Central memory CD4-positive, alpha-beta T cell (primary cell): Measurements from ENCODE around the gene KRT38.

Source experiments
- DNase-seq: peaks from one replicate; pipeline ENCODE4 v3.0.0; 2022
- total RNA-seq, 3 experiments: gene quantifications; one replicate each; lab custom pipeline; 2026; lab: John Stamatoyannopoulos, UW

Gene KRT38
- total RNA-seq, result 0 reads per million in 3 experiments

DNA sequence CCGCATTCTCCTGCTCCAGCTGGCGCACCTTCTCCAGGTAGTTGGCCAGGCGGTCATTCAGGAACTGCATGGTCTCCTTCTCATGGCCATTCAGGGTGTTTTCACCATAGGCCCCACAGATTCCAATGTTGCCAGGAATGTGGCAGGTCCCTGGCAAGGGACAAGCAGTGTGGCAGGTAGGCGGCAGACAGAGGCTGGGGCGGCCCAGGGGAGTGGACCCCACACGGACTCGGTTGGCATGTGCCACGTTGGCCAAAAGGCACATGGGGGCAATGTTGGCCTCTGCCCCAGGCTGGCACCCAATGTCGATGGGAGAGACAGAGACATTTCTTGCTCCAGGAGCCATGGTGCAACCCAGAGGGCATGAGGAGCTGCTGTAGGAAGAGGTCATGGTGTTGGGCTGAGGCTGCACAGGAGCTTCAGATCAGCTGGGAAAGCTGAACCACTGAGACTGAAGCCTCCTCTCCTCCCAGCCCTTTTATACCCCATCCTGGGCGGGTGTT, at the start of gene KRT38:
TSS of gene KRT38 (minus strand) at position 453 of the 503 bp plus-strand sequence. CDS start at position 391, 62 bp downstream.
- no peak for DNase-seq

DNA sequence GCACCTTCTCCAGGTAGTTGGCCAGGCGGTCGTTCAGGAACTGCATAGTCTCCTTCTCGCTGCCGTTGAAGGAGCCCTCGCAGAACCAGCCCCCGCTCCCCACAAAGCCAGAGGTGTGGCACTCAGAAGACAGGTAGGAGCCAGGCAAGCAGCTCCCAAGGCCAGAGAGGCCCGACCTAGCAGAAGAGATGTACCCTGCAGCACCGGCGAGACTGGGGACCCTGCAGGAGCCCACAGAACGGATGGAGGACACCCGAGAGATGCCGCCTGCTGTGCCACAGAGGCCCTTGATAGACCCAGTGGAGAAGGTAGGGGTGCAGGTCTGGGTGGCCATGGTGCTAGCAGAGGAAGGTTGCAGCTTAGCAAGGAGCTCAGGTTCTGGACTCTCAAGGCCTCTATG, 48.7 kb upstream of the KRT38 start, which contains the start of gene KRT36:
TSS of gene KRT36 (minus strand) at position 380 of the 400 bp plus-strand sequence. CDS start at position 334, 46 bp downstream.
- DNase-seq, result no peak

DNA sequence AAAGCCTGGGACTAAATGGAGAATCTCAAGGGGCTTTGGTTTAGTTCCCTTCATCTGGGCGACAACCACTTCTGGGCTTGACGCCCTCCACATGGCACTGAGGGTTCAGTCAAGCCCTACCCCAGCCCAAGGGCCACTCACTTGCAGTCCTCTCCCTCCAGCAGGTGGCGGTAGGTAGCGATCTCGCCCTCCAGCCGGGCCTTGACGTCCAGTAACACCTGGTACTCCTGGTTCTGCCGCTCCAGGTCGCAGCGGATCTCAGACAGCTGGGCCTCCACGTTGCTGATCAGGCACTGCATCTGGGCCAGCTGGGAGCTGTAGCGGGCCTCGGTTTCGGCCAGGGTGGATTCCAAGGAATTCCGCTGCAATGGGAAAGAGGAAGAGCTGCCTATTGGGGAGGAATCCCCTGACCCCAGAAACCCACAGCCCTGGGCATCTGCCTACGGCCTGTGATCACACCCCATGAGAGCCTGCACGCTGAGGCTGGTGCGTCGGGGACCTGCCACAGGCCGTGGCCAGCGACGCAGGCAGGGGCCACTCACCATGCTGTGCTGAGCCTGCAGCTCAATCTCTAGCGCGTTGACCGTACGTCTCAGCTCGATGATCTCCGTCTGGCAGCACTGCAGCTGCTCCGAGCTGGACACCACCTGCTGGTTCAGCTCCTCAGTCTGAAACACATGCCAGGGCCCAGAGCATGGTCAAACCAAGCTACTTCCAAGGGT, 46.2 kb upstream of the KRT38 start:
- DNase-seq, result no peak

DNA sequence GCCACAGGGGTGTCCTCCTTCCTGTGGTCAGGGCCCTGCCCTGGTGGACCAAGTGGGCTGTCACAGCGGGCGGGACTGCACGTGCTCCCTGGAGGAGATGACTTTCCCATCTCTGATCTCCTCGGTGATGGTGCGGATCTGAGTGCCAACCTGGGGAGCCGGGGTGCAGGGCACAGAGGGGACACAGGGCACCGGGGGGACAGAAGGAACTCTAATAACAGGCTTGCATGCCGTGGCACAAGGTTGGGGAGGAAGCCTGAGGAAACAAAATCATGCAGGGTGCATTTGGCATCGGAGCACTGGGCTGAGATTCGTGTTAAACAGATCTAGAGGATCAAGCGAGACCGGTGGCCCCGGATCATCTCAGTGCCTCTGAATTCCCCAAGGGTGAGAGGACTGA, 45.5 kb upstream of the KRT38 start:
- DNase-seq, result no peak

DNA sequence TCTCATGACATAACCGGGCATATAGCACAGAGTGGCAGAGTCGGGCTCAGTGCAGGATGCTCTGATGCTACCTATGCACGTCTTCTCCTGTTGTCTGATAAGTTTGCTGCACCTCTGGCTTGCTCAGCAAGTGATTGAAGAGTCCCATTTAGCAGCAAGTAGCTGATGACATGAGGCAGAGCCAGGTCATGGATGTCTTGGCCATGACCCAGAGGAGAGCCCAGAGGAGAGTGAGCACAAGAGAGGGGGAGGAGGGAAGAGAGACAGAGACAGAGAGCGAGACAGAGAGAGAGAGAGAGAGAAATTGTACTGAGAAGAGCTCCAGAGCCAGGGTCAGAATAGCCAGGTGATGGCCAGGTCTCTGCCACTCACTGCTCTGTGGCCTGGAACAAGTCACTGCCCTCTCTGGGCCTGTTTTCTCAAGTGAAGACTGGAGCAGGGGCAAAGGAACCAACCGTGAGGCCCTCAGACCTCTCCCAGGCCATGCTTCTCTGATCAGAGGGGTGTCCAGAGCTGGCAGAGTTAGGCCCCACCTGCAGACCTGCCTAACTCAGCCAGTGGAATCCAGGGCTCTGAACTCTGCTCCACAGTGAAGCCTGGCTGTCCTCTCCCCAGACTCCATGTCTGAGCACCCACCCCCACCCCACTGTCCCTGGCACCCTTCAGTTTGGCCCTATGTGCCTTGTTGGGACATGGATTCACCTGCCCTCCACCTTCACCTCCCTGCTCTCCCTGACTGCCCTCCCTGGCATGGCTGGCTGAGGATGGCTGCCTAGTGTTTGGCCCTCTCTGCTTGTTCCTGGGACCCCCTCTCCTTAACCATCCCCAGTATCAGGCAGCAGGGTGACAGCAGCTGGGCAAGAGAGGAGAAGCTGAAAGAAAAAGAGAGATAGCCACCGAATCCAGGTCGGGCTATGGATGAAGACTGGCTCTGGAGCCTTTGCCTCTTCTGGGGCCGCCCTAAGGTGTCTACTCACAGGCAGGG, 44.4 kb upstream of the KRT38 start:
- DNase-seq, result no peak

DNA sequence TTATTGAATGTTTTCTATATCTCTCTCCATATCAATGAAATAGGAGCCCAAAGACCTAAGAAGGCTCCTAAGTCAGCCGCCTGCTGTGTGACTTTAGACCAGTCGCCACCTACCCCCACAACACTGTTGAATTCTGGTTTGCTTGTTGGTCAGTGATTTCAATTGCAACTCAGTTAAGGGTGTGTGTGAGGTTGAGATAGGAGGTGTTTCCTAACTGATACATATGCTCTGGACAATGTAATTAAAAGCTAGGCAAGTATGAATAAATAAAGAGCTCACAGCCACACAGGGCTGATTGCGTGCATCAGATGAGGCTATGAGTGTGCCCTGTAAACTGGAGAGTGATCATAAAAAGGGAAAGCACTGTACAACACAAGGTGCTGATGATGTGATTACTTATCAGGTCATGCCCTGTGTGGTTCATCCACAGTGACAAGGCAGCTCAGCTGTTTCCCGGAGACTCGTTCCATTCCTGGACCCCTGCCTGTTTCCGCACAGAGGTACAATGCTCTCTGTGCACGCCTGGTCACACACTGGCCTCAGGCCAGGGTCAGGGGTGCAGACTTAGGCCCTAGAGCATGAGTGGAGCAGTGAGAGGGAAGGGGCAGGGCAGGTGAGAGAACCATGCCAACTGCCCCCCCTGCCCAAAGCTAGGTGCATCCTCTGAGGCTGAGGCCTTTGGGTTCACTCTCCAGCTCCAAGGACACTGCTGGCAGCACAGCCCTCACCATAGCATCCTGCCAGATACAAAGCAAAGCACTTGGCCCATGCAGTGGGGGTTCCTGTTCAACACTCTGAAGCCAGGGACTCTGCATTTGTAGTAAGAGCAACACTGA, 43.4 kb upstream of the KRT38 start:
- DNase-seq, result no peak

DNA sequence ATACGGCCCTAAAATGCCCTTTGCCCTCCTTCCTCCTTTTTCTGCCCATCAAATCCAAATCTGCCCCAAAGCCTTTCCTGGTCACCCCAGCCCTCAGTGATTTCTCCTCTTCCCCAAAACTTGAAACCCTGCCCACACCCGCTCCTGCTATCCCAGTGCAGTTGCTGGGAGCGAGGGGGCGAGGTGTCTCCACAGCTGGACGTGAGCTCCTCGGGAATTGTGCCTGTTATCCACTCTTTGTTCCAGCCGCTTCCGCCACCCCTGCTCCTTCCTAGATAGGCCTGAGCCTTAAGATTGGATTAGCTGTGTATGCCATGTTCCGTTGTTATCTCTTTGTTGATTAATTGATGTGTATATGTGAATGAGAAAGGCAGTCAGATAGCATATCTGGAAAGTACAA, 42.7 kb upstream of the KRT38 start:
- DNase-seq, result no peak

DNA sequence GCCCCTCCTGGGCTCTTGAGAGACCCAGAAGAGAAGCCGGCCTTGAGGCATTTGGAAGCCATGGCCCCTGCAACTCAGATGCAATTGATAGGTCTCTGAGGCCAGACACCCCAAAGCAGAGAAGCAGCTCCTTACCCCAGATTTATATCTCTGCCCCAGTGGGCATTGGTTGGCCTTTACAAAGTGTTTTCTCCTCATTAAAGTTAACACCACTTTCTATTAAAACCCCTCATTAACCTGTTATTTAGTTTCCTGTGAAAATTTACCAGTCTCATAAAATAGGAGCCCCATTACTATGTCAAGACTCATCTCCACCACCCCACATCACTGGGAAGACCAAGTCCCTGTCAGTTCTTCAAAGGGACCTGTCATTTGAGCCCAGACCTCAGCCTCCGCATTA, 40.3 kb upstream of the KRT38 start, which contains the start of gene KRT35:
TSS of gene KRT35 (minus strand) at position 116 of the 400 bp plus-strand sequence. CDS start at position 62, 54 bp downstream.
- no peak for DNase-seq

DNA sequence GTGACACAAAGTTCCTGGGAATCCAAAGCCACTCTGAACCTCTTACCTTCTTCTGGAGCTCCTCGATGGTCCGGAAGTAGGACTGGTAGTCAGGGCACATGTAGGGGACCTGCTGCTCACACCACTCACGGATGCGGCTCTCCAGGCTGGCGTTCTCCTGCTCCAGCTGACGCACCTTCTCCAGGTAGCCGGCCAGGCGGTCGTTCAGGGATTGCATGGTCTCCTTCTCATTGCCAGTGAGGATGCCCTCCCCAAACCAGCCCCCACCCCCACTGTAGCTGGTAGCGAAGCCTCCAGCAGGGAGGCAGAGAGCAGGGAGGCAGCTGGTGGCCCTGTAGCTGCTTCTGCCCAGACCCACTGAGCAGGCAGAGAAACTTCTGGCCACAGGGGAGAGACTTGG, 39.8 kb upstream of the KRT38 start:
- no peak for DNase-seq

DNA sequence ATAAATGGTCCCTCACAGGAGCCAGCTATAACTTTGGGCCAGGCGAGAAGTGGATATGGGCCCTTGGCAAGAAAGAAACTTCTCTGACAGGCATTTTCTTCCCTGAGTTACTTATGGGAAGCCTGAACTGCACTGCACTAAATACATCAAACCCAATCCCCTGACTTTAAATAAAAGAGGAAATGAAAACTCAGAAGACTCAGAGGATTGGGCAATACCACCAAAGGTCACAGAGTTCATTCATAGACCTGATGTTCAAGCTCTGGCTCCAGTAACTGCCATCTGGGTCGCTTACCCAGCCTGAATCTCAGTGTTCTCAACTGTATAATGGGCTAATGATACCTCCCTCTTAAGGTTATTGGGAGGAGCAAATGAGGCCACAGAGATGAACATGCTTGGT, 39.4 kb upstream of the KRT38 start:
- DNase-seq, result no peak

DNA sequence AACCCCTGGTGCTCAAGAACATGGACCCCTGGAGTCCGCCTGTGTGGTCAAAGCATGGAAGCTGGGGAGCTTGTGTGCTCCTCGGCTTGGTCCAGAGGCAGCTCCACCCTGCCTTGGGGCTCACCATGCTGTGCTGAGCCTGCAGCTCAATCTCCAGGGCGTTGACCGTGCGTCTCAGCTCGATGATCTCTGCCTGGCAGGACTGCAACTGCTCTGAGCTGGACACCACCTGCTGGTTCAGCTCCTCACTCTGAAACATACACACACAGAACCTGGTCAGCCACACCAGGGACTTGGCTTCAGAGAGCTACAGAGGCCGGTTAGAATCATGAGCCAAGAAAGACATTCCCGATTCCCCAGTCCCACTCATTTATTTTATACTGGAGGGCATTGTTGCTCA, 37.5 kb upstream of the KRT38 start:
- DNase-seq, result no peak

DNA sequence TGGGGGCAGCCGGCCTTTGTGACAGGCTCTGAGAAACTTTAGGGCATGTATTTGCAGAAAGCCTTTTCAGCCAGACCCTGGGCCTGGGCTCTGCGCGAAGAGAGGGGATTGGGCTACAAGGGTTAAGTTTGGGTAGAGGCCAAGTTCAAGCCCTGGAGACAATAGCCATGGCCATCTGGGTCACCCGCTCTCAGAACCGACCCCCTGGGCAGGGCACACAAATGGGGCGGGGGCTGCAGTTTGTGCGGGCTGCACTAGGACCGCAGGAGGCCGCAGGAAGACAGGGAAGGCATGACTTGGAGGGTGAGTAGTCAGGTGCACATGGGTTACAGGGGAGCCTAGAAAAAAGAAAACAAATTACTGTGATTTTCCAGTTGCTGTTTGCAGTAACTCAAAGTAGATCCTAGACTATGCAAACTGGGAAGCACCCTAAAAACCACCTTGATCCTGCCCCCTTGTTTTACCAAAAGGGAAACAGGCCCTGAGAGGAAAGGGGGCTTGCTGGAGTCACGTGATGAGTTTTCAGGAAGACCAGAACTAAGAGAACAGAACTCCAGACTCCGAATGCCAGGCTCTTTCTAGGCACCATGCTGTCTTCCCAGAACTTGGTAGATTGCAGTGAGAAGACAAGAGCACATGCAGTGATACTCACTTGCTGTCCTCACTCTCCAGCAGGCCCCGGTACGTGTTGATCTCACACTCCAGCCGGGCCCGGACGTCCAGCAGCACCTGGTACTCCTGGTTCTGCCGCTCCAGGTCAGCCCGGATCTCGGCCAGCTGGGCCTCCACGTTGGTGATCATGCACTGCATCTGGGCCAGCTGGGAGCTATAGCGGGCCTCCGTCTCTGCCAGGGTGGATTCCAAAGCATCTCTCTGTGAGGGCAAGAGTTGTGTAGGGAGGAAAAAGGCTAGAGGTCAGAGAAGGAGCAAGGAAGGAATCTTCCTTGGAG, 36.4 kb upstream of the KRT38 start:
- DNase-seq, result no peak

DNA sequence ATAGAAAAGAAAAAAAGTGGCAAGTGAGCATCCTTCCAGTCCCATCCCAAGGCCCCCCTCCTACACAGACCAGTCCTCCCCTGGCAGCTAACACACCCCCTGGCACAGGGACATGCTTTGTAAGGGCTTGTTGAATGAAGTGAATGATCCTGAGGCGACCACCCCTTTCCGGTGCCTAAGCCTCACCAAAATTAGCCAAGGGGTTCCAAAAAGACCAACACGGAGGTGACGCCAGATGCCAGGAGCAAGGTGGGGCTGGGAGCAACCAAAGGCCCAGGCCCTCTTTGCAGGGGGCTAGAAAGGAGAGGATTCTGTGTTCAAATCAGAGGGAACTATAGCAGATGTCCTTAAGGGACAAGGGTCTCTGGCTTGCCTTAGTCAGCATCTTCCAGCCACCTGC, 34.6 kb upstream of the KRT38 start:
- DNase-seq, result no peak

DNA sequence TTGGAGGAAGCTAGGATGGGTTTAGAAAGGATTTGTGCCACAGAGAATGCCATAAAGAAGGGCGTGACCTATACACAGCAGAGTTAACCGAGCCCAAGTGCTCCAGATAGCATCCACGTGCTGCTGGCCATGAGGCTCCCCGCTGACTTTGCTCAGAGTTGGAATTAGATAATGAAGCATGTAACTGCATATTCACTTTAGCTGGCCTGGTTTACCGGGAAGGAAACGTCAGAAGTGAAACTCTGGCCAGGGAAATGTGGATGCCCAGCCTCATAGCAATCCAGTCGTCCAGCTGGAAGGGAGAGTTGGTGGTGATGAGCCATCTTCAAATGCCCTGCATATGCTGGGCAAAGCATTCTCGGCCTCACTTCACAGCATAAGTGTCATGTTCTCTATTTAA, 34.1 kb upstream of the KRT38 start:
- no peak for DNase-seq

DNA sequence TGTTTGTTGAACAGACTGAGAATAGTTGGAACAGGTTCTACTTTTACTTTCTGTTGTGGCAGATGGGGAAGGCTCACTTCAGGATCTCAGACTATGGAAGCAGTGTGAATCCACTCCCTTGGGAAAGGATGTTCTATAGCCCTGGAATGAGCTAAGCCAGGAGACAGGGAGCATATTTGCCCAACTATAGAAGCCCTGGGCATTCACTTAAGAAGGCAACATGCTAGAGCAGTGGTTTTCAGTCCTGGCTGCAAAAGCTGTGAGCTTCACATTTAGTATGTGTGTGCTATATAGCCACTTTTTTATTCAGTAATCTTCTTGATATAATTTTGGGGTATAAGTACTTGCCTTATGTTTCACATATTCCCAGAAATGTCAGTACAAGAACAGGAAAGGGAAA, 27.6 kb upstream of the KRT38 start:
- DNase-seq, result no peak

DNA sequence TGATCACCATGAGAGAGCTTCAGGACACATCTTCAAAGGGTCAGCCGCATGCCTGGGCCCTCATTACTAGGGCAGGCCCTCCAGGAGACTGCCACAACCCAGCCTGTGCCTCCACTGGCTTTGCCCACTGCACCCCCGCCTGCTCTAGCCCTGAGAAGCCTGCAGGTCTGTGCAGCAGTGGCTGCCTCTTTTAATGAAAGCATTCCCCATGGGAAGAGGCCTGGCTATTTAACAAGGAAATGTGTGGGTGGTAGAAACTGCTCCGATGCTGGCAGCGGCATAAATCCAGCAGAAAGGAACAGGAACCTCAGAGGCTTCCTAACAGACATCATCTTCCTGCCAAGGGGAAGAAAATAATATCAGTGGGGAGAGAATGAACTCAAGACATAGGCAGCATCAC, 26.8 kb upstream of the KRT38 start:
- DNase-seq, result no peak

DNA sequence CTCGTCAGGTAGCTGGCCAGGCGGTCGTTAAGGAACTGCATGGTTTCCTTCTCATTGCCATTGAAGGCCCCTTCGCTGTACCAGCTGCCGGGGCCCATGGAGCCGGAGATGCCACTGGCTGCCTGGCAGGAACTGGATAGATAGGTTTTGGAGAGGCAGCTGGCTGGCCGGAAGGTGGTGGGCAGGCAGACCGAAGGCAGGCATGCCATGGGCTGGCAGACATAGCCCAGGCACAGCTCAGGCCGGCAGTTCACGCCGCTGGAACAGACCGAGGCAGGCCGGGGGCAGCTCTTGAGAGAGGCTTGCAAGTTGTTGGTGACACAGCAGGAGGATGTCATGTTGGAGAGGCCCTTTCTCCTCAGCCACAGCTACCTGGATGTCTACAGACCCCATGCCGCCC, 26.2 kb upstream of the KRT38 start, which contains the start of gene KRT32:
TSS of gene KRT32 (minus strand) at position 399 of the 400 bp plus-strand sequence. CDS start at position 338, 61 bp downstream.
- DNase-seq, result no peak

DNA sequence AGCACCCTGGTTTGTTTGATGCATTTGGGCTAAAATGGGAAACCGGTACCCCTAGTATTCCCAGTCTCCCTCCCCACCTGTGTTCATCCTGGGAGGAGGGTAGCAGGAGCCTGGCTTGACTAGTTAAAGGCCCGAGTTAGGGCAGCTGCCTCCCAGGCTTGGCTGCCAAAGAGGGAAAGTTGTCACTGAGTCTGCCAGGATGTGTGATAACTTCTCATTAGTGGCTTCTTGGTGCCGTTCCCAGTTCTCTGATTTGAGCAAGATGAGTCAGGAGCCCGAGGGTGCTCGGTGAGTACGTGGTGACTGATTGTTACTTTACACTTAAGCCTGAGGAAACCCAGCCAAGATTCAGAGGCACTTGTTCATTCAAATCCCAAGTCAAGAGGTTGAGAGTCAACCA, 23.9 kb upstream of the KRT38 start:
- DNase-seq, result no peak

DNA sequence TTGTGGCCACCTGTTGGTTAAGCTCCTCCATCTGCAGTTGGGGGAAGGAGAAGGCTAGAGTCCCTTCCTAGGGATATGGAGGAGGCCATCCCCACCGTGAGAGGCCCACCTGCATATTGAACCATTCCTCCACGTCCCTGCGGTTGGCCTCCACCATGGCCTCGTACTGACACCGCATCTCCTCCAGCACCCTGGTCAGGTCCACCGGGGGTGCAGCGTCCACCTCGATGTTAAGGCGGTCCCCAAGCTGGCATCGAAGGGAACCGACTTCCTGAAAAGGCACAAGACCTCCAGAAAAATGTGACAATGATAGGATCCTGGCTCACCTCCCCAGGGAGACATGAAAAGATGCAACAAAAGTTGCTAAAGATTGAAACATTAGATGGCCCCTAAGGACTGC, 23.4 kb upstream of the KRT38 start:
- no peak for DNase-seq

DNA sequence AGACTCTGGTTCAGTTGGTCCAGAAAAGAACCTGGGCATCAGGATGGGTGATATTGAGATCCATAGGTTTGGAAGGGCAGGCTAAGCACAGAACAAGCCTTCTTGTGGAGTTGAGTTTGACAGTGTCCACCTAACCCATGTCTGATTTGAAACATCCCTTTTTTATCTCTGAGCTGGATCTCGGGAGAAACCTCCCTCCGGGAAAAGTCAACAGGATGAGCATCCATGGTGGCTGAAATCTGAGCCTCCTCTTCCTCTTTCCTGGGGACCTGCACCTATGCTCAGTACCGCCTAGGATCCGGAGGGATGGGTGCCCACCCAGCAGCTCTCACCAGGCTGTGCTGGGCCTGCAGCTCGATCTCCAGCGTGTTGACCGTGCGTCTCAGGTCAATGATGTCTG, 23.0 kb upstream of the KRT38 start:
- DNase-seq, result no peak

DNA sequence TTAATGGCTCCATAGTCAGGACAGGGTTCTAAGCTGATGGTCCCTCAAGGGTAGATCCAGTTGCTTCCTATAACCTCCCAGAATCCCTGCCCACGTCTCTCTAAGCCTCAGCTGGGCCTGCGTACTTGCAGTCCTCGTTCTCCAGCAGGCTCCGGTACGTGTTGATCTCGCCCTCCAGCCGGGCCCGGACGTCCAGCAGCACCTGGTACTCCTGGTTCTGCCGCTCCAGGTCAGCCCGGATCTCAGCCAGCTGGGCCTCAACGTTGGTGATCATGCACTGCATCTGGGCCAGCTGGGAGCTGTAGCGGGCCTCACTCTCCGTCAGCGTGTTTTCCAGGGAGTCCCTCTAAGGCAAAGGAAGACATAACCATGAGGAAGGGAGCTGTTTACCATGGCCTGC, 21.9 kb upstream of the KRT38 start:
- DNase-seq, result no peak
